CD14-positive monocyte (primary cell): ENCODE results near the gene HYI. TPM values are rescaled to one million over a fixed set of nuclear protein-coding genes. Genes with fewer than 3 reads are reported as not detected.

Source experiments
- DNase-seq, 3 donors: peaks; one replicate each; pipeline ENCODE4 v3.0.0-alpha.2; 2011 to 2022
- H2AFZ ChIP-seq: 2 replicates; pipeline ENCODE4 v1.6.0; 2012; ENCODE audit warnings: mild to moderate bottlenecking, low read depth, low read length, inconsistent platforms; ENCODE audit not compliant: insufficient read depth, poor library complexity, severe bottlenecking
- H3K27ac ChIP-seq, 2 donors: 1 replicate in 1 of 2; 2 replicates in 1 of 2; pipeline ENCODE4 v1.5.1; 2012 to 2013; ENCODE audit warnings: low read length in 2 of 2, control low read depth in 1 of 2, inconsistent platforms in 1 of 2, low read depth in 1 of 2, mild to moderate bottlenecking in 1 of 2
- H3K27me3 ChIP-seq, 2 donors: one replicate each; pipeline versions ENCODE4 v1.6.0 to v1.6.1; 2011 to 2013; ENCODE audit warnings: low read length in 2 of 2; ENCODE audit not compliant: control insufficient read depth in 2 of 2, insufficient read depth in 2 of 2
- H3K36me3 ChIP-seq, 2 donors: replicated peaks in 1 of 2; 1 replicate in 1 of 2; 2 replicates in 1 of 2; pipeline versions ENCODE4 v1.5.1 to v1.6.1; 2012 to 2013; ENCODE audit warnings: low read length in 2 of 2, control low read depth in 1 of 2, inconsistent platforms in 1 of 2, mild to moderate bottlenecking in 1 of 2; ENCODE audit not compliant: insufficient read depth in 2 of 2, control insufficient read depth in 1 of 2
- H3K4me1 ChIP-seq, 2 donors: 1 replicate in 1 of 2; 2 replicates in 1 of 2; pipeline versions ENCODE4 v1.5.1 to v1.6.1; 2012 to 2013; ENCODE audit warnings: low read length in 2 of 2, control low read depth in 1 of 2, inconsistent platforms in 1 of 2, mild to moderate bottlenecking in 1 of 2, moderate library complexity in 1 of 2; ENCODE audit not compliant: insufficient read depth in 2 of 2, control insufficient read depth in 1 of 2
- H3K4me2 ChIP-seq: replicated peaks from 2 replicates; pipeline ENCODE3; 2012; ENCODE audit warnings: low read length, moderate library complexity, mild to moderate bottlenecking; ENCODE audit not compliant: poor library complexity, severe bottlenecking; ENCODE audit errors: extremely low read depth
- H3K4me3 ChIP-seq, 3 experiments: fragments of 200-600 bp in 1 of 3; sonication (generic) in 1 of 3; replicated peaks in 1 of 3; 1 replicate in 2 of 3; 2 replicates in 1 of 3; pipeline ENCODE4 v1.5.1; 2011 to 2013; ENCODE audit warnings: low read length in 3 of 3, mild to moderate bottlenecking in 3 of 3, control low read depth in 2 of 3, low read depth in 2 of 3, inconsistent platforms in 1 of 3, moderate library complexity in 1 of 3
- H3K79me2 ChIP-seq: 2 replicates; pipeline ENCODE4 v1.6.0; 2012; ENCODE audit warnings: mild to moderate bottlenecking, control low read depth, inconsistent platforms, low read length, moderate library complexity; ENCODE audit not compliant: insufficient read depth
- H3K9ac ChIP-seq: 2 replicates; pipeline ENCODE4 v1.6.0; 2017; ENCODE audit warnings: low read length, mild to moderate bottlenecking; ENCODE audit not compliant: insufficient read depth, poor library complexity, severe bottlenecking
- H3K9me3 ChIP-seq, 2 donors: replicated peaks in 1 of 2; 1 replicate in 1 of 2; 2 replicates in 1 of 2; pipeline versions ENCODE4 v1.5.1 to v1.6.1; 2012 to 2013; ENCODE audit warnings: low read length in 2 of 2, control low read depth in 1 of 2; ENCODE audit not compliant: control insufficient read depth in 1 of 2, insufficient read depth in 1 of 2
- H4K20me1 ChIP-seq: 2 replicates; pipeline ENCODE4 v1.6.0; 2012; ENCODE audit warnings: mild to moderate bottlenecking, low read length, control low read depth, moderate library complexity; ENCODE audit not compliant: insufficient read depth
- H3K27ac Mint-ChIP-seq, 7 donors: one replicate each; pipeline ENCODE4 v1.8.0; 2020; ENCODE audit warnings: mild to moderate bottlenecking in 7 of 7, mixed read lengths in 7 of 7, moderate library complexity in 6 of 7, inconsistent platforms in 2 of 7
- H3K27me3 Mint-ChIP-seq, 3 donors: one replicate each; pipeline ENCODE4 v1.8.0; 2021 to 2022; ENCODE audit warnings: low read depth in 3 of 3, mild to moderate bottlenecking in 3 of 3, mixed read lengths in 3 of 3, moderate library complexity in 3 of 3, inconsistent platforms in 1 of 3
- H3K36me3 Mint-ChIP-seq, 2 donors: one replicate each; pipeline ENCODE4 v1.8.0; 2020; ENCODE audit warnings: mixed read lengths in 2 of 2, inconsistent platforms in 1 of 2, mild to moderate bottlenecking in 1 of 2
- H3K4me1 Mint-ChIP-seq: one replicate; pipeline ENCODE4 v1.8.0; 2020; ENCODE audit warnings: mild to moderate bottlenecking, mixed read lengths
- H3K4me3 Mint-ChIP-seq, 2 donors: one replicate each; pipeline ENCODE4 v1.8.0; 2020; ENCODE audit warnings: mild to moderate bottlenecking in 2 of 2, mixed read lengths in 2 of 2, moderate library complexity in 1 of 2
- H3K9me3 Mint-ChIP-seq, 7 donors: one replicate each; pipeline ENCODE4 v1.8.0; 2020 to 2022; ENCODE audit warnings: mixed read lengths in 7 of 7, mild to moderate bottlenecking in 6 of 7, moderate library complexity in 6 of 7, inconsistent platforms in 2 of 7
- WGBS: methylation state at CpG from one replicate; pipeline ENCODE4 v1.1.5; 2013; ENCODE audit warnings: missing lambda C conversion rate; ENCODE audit not compliant: insufficient coverage; 5-methylcytosine and 5-hydroxymethylcytosine counted together
- intact Hi-C, 2 donors: fragments of 100-400 bp; cut with micrococcal nuclease; formaldehyde crosslinking; loops; one replicate each; pipeline versions ENCODE4 v1.15.0 to v1.15.1; 2023
- polyA plus RNA-seq, 3 donors: library from polyadenylated mRNA; depleted of rRNA in 1 of 3; unstranded in 2 of 3; stranded (reverse) in 1 of 3; fragments of 300-500 nt in 2 of 3; fragments of >200 nt in 1 of 3; fragmentation: Illumina TruSeq in 2 of 3; gene quantifications; 1 replicate in 2 of 3; 2 replicates in 1 of 3; pipeline ENCODE4 v1.2.3, GENCODE V29; 2012 to 2021
- TF ChIP-seq, protein P1 (sequence below): fragments of 200-600 bp; IDR thresholded peaks from one replicate; pipeline ENCODE4 v1.8.0; 2022; ENCODE audit warnings: antibody characterized with exemption, mild to moderate bottlenecking

HYI gene
- polyA plus RNA-seq, 3 donors: 0.74 to 7.2 (median 1.6) TPM

DNA sequence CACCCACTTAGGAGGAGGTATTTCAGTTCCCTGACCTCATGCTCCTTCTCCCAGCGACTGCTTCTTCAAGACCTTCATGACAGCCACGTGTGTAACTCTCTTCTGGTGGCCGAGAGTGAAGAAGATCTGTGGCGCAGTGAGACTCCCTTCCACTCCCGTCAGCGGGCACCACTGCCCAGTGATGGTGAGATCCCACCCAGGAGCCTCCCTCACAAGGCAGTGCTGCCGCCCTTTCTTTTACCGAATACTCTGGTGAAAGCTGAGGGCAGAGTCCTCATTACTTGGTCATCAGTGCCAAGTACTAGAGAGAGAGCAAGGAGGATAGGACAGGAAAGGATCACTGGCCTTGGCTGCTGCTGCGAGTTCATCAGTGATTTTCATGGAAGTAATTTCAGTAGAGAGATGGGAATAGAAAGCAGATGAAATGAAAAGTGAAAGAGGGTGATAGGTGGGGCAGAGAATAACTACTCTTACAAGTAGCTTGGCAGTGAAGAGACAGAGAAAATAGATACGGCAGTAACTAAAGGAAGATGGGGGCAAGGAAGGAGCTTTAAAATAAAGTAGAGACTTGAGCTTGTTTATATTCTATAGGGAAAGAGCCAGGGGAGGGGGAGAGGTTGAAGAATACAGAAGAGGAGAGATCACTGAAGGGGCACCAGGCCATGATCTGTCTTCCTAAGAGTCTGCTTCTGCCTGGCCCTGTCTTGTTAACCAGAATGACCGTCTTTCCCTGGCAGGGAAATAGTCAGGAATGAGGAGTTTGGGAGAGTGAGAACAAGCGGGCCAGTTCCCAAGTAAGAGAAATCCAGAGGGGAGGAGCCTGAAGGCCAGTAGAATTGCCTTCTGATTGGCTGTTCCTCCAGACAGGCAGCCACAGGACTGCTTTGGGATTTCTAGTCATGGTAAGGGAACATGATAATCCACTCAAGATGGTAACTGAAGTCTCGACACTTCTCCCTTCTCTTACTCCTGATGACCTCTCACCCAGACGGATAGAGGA lies 18.3 kb downstream of the HYI start:
- Histone ChIP-seq H2AFZ (no peak overlapping the region), H3K9me3 (no peaks in the 10 kb centered on the region), H3K27me3 (no peaks in the 10 kb centered on the region), H3K36me3 (peaks cover 82 to 100% of the 10 kb centered on the region in 2 donors), H3K9ac (no peak overlapping the region), H3K4me2 (no peak overlapping the region), H3K4me3 (no peak overlapping the region), H3K4me1 (no peaks in the 10 kb centered on the region), H4K20me1 (no peaks in the 10 kb centered on the region), H3K27ac (no peak overlapping the region), H3K79me2 (no peaks in the 10 kb centered on the region)
- intact Hi-C loops: no loop called here
- H3K4me1 Mint-ChIP-seq: no peaks in the 10 kb centered on the region
- peak overlapping the region in 4 of 7 donors; percentile 2 to 44 (median 32) for H3K27ac Mint-ChIP-seq
- H3K27me3 Mint-ChIP-seq: peaks cover 0 to 3% (median 2%) of the 10 kb centered on the region in 3 donors
- H3K36me3 Mint-ChIP-seq: peaks cover 93 to 94% of the 10 kb centered on the region in 2 donors
- WGBS: 92% methylated on average over 11 of the region's 14 CpGs
- TF ChIP-seq, protein P1, sequence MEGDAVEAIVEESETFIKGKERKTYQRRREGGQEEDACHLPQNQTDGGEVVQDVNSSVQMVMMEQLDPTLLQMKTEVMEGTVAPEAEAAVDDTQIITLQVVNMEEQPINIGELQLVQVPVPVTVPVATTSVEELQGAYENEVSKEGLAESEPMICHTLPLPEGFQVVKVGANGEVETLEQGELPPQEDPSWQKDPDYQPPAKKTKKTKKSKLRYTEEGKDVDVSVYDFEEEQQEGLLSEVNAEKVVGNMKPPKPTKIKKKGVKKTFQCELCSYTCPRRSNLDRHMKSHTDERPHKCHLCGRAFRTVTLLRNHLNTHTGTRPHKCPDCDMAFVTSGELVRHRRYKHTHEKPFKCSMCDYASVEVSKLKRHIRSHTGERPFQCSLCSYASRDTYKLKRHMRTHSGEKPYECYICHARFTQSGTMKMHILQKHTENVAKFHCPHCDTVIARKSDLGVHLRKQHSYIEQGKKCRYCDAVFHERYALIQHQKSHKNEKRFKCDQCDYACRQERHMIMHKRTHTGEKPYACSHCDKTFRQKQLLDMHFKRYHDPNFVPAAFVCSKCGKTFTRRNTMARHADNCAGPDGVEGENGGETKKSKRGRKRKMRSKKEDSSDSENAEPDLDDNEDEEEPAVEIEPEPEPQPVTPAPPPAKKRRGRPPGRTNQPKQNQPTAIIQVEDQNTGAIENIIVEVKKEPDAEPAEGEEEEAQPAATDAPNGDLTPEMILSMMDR: no peak
- H3K9me3 Mint-ChIP-seq: no peaks in the 10 kb centered on the region
- no peak overlapping the region for H3K4me3 Mint-ChIP-seq
- no peak for DNase-seq

DNA sequence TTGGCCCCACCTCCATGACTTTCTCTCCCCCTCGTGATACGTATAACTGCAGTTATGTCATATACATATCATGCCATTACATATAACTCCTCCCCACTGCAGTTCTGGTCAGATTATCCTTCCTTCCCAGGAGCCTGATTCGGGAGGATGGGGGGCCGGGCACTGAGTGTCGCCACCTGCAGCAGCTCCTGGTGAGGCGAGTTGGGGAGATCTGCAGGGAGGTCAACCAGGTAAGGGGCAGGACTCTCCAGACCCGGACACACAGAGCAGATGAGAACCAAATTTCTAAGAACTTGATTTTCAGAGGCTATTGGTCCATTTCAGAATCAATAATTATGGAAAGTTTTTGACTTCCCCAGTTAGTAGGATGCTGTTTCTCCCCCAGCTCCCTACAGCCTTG lies 19.5 kb downstream of the HYI start:
- intact Hi-C loops: no loop called here
- Mint-ChIP-seq H3K9me3 (no peaks in the 10 kb centered on the region), H3K27ac (no peak overlapping the region), H3K27me3 (peaks cover 0 to 2% (median 0%) of the 10 kb centered on the region in 3 donors), H3K4me3 (no peak overlapping the region), H3K36me3 (peaks cover 94% of the 10 kb centered on the region in 2 donors), H3K4me1 (no peaks in the 10 kb centered on the region)
- no peaks in the 10 kb centered on the region for H3K4me1 ChIP-seq
- TF ChIP-seq, protein P1: no peak
- no peak overlapping the region for H2AFZ ChIP-seq
- H3K9me3 ChIP-seq: no peaks in the 10 kb centered on the region
- H3K9ac ChIP-seq: no peak overlapping the region
- H3K36me3 ChIP-seq: peaks cover 82 to 100% of the 10 kb centered on the region in 2 donors
- no peaks in the 10 kb centered on the region for H3K79me2 ChIP-seq
- H3K27me3 ChIP-seq: no peaks in the 10 kb centered on the region
- no peak overlapping the region for H3K4me3 ChIP-seq
- no peak overlapping the region for H3K4me2 ChIP-seq
- H3K27ac ChIP-seq: no peak overlapping the region
- WGBS: 95% methylated on average over 3 of the region's 7 CpGs
- no peak for DNase-seq
- H4K20me1 ChIP-seq: no peaks in the 10 kb centered on the region
